Measurements from ENCODE around the gene OCA2.
"Not testable (repeated sequence)": the region's sequence is repeated elsewhere in the genome, so short reads cannot be mapped to it uniquely, and the experiment has no call there.

Gene OCA2

DNA sequence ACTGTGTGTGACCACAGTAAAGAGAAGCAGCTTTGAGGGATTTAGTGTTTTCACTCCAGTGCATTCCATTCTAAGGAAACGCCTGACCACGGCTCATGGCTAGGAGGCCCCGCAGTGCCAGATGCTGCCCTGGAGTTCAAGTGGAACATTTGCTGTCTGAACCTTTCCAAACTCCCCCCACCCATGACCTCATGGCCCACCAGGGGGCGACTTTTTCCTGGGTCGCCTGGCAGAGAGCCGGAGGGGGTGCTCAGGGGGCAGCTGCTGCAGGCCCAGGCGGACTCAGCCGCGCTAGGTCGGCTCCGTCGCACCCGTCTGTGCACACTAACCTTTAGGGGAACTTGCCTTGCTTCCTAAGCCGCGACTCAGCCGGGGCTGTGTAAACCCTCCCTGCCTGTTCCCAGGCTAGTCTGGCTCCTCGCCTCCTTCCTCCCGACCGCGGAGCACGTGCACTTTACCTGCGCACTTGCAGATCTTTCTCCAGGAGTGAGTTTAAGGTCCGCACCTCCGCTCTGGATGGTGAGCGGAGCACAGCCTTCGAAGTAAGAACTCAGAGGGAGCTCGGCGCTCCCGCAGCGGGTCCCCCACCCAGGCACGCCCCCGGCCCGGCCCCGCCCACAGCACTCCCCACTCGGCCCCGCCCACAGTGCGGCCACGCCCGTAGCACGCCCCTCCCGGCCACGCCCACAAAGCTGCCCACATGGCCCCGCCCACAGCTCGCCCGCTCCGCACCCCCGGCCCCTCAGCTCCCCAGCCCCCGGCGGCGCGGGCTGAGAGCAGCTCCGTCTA, at the start of gene OCA2:
TSS of gene OCA2 (minus strand) at position 550 of the 789 bp plus-strand sequence. CDS start 17,441 bp downstream, outside the sequence.
- DNase-seq (ENCODE audit: low read depth) = peak; percentile 57

GRCh38 chr15:28147801-28148200, 48.7 kb upstream of the OCA2 start:
- no peak for DNase-seq (ENCODE audit: low read depth)

DNA sequence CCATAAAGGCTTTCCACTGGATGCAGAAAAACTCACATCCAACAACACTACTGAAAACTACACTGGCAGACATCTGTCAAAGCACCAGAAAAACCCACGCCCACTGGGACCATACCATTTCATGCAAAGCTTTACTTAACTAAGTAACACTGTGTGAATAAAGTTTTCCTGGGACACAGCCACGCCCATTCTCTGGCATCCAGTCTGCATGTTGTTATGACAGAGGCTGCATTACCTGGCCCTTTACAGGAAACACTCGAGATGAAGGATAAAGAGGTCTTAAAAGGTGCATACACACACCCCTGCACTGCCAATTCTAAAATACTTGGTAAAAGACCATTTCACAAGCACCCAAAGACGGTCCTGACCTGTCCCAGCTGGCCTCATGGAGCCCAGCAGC, 46.3 kb upstream of the OCA2 start:
- not testable (repeated sequence) for DNase-seq (ENCODE audit: low read depth)

DNA sequence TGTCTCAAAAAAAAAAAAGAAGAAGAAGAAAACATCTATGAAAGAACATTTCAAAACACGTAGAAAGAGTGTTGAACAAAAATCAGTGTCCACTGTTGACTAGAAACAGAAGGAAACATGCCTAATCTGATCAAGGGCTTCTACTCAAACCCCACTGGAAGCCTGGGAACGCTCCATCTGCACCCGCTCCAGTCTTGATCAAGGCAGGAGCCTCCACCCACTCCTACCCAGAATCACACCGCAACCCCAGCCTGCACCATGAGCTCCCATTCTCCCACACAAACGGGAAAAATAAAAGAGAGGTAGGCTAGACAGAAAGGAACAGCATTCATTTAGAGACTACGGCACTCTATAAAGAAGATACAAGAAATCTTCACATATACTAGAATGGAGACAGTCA, 40.9 kb upstream of the OCA2 start:
- DNase-seq (ENCODE audit: low read depth) = no peak

DNA sequence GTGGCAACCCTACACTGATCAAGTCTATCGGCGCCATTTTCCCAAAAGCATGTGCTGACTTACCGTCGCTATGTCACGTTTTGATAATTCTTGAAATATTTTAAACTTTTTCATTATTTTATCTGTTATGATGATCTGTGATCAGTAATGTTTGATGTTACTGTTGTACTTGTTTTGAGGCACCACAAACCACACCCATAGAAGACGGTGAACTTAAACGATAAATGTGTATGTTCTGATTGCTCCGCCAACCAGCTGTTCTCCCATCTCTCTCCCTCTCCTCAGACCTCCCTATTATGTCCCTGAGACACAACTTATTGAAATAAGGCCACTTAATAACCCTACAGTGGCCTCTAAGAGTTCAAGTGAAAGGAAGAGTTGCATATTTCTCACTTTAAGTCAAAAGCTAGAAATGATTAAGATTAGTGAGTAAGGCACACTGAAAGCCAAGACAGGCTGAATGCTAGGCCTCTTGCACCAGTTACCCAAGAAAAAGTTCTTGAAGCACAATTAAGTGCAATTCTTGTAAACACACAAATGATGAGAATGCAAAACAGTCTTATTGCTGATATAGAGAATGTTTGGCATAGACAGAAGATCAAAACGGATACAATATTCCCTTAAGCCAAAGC, 38.4 kb upstream of the OCA2 start:
- DNase-seq (ENCODE audit: low read depth) = not testable (repeated sequence)

DNA sequence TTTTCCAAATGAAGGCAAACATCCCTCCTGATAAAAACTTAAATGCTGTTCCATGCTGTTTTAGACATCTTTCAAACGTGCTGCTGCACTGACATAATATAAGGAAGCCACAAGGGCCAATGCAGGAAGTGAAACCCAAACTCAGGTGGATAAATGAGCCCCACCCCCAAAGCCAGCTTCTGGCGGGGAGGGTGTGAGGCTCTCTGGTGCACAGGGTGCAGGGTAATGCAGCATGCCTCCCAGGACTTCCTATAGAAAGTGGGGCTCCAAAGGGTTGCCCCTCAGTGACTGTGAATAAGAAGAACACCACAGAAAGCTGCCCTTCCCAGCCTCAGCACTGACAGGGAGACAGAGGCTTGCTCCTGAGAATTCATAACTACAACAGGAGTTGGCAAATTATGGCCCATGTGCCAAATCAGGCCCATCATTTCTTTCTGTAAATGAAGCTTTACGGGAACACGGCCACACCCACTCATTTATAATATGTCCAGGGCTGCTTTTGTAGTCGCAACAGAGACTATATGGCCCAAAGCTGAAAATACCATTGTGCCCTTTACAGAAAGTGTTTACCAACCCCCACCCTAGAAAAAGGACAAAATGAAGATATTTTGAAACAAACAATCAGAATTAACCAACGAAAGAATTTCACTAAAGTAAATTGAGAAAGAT, 37.3 kb upstream of the OCA2 start:
- not testable (repeated sequence) for DNase-seq (ENCODE audit: low read depth)

DNA sequence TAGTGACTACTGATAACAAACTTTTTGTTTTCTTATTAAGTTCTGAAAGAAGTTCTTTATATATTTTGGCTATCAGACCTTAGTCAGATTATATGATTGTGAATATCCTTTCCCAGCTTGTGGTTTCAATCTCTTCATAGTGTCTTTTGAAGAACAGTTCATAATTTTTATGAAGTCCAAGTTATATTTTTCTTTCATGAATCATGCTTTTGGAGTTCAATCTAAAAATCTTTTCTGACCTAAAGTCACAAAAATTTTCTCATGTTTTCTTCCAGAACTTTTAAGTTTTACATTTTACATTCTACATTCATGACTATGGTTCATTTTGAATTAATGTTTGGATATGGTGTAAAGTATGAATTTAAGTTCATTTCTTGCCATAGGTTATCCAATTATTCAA, 34.2 kb upstream of the OCA2 start:
- no peak for DNase-seq (ENCODE audit: low read depth)

- no peak for DNase-seq (ENCODE audit: low read depth)
These were observed 33.6 kb upstream of the OCA2 start for GRCh38 chr15:28132524-28133275.

- DNase-seq (ENCODE audit: low read depth) = no peak
These were observed 32.8 kb upstream of the OCA2 start for GRCh38 chr15:28131946-28132345.

- no peak for DNase-seq (ENCODE audit: low read depth)
These were observed 32.3 kb upstream of the OCA2 start for GRCh38 chr15:28131400-28131799.

GRCh38 chr15:28130651-28131050, 31.5 kb upstream of the OCA2 start:
- no peak for DNase-seq (ENCODE audit: low read depth)

DNA sequence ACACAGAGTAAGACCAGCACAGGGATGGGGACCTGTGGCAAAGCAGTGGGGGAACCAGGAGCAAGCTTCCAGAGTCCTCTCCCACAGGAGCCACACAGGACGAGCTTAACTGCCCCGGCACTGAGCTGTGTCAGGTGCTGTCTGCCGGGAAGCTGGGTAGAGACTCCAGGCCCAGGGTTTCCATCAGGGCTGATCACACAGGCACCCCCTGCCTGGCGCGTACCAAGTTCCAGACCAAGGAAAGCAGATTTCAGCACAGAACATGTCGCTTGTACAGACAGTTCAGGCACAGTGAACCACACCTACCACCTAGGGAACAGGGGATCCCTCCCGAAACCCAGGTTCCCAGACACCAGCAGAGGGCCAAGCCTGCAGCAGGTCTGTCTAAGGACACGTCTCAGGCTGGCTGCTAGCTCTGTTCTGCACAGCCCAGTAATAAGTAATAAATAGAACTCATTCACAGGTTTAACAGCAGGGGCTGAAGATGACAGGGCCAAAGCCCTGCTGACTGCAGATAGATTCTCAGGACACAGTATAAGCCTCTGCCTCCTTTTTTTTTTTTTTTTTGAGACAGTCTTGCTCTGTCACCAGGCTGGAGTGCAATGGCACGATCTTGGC, 30.2 kb upstream of the OCA2 start:
- DNase-seq (ENCODE audit: low read depth) = no peak

DNA sequence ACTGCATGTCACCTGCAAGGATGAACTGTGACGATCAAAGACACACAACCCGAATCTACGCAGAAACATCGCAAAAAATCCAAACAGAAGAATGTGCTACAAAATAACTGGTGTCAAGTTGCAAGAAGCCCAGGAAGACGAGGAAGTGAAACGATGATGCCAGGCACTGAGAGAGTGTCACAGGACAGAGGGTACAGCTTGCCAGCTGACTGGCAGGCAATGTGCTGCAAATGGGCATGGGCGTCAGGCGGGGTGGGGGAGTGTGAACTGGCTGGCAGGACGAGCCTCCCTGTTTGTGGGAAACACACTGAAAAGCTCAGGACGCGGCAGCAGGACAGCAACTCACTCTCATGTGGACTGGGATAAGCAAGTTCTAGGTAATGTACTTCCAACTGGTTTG, 28.9 kb upstream of the OCA2 start:
- DNase-seq (ENCODE audit: low read depth) = no peak

DNA sequence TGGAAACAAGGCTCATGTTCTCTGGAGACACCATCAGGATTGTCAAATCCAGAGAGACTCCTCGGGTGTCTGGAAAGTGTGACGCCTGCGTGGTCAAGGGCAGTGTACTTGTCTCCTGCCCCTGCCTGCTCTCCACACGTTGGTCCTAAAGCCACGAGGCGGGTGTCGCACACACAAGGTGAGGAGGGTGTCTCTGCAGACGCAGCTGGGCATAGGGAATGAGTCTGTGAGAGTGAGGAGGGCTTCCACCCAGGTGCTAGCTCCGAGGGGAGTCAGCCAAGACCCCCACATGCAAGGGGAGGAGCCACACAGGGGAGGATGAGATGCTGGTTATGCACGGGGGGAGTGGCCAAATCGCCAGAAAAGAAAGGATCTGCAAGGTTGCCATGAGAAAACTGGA, 27.9 kb upstream of the OCA2 start:
- DNase-seq (ENCODE audit: low read depth) = no peak

GRCh38 chr15:28125673-28126651, 26.8 kb upstream of the OCA2 start:
- no peak for DNase-seq (ENCODE audit: low read depth)

DNA sequence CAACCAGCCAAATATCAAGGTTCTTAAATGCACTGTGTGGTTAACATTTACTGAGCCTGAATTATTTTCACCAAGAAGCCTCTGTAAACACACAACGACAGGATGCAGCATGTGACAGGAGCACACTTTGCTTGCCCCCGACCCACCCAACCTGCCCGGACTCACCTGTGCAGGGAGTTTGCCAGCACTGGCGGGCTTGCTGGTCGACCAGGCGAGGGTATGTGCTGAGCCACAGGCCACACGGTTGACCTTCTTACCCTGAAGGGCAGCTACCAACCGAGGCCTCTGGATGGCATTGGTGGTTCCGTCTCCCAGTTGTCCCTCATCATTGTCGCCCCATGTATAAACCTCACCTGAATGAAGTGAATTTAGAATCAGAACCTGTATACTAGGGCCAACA, 25.7 kb upstream of the OCA2 start:
- DNase-seq (ENCODE audit: low read depth) = no peak

DNA sequence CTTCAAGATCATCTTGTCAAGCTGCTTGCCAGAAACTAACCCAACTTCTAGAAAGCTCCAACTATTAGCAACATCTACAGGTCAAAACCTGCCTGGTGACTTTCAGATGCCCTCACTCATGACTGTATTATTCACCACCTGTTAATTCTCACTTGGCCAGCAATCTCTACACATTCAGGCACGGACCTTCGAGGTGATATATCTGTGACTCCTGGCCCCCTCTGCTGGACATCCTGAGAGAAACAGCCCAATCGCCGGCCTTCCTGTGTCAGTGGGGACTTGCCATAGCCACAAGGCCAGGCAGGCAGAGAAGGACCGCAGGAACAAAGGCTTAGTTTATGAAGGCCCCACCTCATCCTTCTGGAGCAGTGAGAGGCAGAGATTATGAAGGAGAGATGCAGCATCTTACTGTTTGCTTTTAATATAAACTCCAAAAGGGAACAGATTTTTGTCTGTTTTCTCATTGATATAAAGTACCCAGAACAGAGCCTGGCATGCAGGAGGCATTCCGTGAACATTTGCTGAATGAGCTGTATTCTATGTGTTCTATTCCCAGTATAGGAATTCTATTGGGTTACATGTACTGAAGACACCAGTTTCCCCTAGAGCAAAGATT, 24.4 kb upstream of the OCA2 start:
- DNase-seq (ENCODE audit: low read depth) = no peak

DNA sequence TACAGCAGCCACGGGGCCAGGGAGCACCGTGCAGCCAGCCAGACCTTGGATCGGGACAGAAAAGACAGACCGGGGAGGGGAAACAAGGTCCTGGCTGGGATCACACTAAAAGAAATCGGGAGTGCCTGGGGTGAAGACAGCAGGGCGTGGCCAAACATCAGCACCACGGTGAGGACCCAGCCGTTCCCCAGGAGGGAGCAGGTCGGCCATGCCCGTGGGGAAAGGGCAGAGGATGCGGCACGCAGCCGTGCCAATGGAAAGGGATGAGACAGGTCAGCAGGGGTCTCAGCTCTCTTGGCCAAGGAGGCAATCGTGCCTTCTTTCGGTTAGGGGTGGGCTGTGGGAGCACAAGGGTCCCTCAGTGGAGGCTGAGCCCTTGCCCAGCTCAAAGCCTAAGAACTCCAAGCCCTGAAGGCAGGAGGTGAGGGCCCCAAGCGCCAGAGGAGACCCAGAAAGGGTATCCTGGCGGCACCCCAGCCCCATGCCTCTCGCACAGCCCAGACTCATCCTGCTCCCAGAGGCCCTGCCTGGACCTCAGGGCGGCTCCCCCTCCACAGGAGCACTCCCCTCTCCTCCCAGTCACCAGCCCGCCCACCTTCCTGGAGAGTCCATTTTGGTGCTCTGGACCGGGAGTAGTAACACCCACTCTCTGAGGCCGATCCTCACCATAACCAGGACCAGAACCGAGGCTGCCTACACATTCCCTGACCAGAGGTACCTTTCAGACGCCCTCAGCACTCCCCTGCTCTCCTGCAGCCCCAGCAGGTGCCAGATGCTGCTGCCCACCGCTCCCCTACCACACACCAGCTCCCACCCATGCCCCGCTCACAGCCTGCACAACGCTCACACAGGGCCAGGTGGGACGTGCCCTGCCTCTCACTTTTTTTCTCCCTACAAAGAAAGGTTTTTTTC, 23.2 kb upstream of the OCA2 start:
- no peak for DNase-seq (ENCODE audit: low read depth)

- not testable (repeated sequence) for DNase-seq (ENCODE audit: low read depth)
These were observed 22.5 kb upstream of the OCA2 start for GRCh38 chr15:28121577-28121976.
